ENCODE results near the gene SPSB2. TPM values are rescaled to one million over a fixed set of nuclear protein-coding genes. Genes with fewer than 3 reads are reported as not detected.
"Not testable (repeated sequence)": the region's sequence is repeated elsewhere in the genome, so short reads cannot be mapped to it uniquely, and the experiment has no call there.

Gene SPSB2
- total and polyA plus RNA-seq, 3 donors from 2014 or later, result 11.6 to 22.0 (median 21.3) TPM

DNA sequence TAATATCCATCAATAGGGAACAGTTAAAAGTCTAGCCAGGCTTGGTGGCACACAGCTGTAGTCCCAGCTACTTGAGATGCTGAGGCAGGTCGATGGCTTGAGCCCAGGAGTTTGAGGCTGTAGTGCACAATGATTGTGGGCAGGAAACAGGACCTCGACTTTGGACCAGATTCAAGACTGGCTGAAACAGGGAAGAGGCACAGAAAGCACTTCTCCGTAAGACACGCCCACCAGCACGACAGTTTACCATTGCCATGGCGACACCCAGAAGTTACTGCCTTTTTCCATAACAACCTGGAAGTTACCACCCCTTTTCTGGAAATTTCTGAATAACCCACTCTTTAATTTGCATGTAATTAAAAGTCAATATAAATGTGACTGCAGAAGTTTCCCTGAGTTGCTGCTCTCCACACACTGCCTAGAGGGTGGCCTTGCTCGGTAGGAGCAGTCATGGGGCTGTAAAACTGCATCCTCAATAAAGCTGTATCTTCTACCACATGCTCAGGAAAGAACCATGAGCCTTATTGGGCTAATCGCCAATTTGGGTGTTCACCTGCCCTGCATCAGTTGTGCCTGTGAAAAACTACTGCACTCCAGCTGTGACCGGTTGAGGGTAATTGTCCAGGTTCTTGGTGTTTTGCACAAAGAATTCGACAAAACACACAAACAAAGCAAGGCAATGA, 26.9 kb upstream of the SPSB2 start:
- no peak for TF ChIP-seq POLR2A (IDR thresholded peaks at IDR 0.05)
- TF ChIP-seq, protein P1, sequence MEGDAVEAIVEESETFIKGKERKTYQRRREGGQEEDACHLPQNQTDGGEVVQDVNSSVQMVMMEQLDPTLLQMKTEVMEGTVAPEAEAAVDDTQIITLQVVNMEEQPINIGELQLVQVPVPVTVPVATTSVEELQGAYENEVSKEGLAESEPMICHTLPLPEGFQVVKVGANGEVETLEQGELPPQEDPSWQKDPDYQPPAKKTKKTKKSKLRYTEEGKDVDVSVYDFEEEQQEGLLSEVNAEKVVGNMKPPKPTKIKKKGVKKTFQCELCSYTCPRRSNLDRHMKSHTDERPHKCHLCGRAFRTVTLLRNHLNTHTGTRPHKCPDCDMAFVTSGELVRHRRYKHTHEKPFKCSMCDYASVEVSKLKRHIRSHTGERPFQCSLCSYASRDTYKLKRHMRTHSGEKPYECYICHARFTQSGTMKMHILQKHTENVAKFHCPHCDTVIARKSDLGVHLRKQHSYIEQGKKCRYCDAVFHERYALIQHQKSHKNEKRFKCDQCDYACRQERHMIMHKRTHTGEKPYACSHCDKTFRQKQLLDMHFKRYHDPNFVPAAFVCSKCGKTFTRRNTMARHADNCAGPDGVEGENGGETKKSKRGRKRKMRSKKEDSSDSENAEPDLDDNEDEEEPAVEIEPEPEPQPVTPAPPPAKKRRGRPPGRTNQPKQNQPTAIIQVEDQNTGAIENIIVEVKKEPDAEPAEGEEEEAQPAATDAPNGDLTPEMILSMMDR (IDR thresholded peaks at IDR 0.05), result no peak
- Histone ChIP-seq H3K27ac (no peak overlapping the region), H3K4me1 (peaks cover 8% of the 10 kb centered on the region), H3K9me3 (no peaks in the 10 kb centered on the region), H3K27me3 (no peaks in the 10 kb centered on the region), H3K4me3 (no peak overlapping the region), H3K36me3 (ENCODE audit: low read depth, missing control alignments) (no peaks in the 10 kb centered on the region)
- DNase-seq, result peak; percentile 56
- intact Hi-C loops (cut with DNase I; ENCODE audit: low total_unique reads), result no loop called here
- WGBS, 2 donors, result 35 to 40% methylated on average over 10 of the region's 10 CpGs

DNA sequence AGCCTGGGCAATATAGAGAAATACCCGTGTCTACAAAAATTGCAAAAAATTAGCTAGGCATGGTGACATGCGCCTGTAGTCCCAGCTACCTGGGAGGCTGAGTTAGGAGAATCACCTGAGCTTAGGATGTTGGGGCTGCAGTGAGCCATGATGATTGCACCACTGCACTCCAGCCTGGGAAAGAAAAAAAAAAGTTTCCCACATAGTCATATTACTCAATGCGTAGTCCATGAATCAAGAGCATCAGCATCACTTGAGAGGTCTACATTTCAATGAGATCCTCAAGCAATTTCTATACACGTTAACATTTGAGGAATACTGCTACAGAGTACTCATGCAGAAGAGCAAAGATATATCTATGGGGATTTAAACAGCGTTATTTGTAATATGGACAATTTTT, 26.3 kb upstream of the SPSB2 start:
- intact Hi-C loops (cut with DNase I; ENCODE audit: low total_unique reads), result no loop called here
- Histone ChIP-seq H3K27me3 (no peaks in the 10 kb centered on the region), H3K27ac (no peak overlapping the region), H3K4me1 (peaks cover 6% of the 10 kb centered on the region), H3K9me3 (no peaks in the 10 kb centered on the region), H3K4me3 (no peak overlapping the region), H3K36me3 (ENCODE audit: low read depth, missing control alignments) (no peaks in the 10 kb centered on the region)
- WGBS, 2 donors, result 71 to 77% methylated on average over 5 of the region's 5 CpGs
- no peak for DNase-seq
- TF ChIP-seq POLR2A (IDR thresholded peaks at IDR 0.05), result no peak
- TF ChIP-seq, protein P1 (IDR thresholded peaks at IDR 0.05), result no peak

DNA sequence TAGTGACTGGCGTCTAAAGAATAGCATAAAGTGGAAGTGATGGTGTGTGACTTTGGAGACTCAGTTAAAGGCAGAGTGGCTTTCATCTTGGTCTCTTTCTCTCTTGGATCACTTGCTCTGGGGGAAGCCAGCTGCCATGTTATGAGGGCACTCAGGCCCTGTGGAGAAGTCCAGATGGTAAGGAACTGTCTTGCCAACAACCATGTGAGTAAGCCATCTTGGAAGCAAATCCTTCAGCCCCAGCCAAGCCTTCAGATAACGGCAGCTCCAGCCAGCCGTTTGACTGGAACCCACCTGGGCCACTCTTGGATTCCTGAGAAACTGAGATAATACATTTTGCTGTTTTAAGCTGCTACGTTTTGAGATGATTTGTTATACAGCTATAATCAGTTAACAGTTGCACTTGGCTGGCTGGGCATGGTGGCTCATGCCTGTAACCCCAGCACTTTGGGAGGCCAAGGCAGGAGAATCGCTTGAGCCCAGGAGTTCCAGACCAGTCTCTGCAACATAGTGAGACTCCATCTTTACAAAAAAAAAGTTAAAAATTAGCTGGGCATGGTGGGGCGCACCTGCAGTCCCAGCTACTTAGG, 23.8 kb upstream of the SPSB2 start:
- Histone ChIP-seq H3K4me3 (no peak overlapping the region), H3K27ac (no peak overlapping the region), H3K36me3 (ENCODE audit: low read depth, missing control alignments) (no peaks in the 10 kb centered on the region), H3K9me3 (no peaks in the 10 kb centered on the region), H3K27me3 (no peaks in the 10 kb centered on the region), H3K4me1 (no peaks in the 10 kb centered on the region)
- intact Hi-C loops (cut with DNase I; ENCODE audit: low total_unique reads), result no loop called here
- no peak for DNase-seq
- TF ChIP-seq, protein P1 (IDR thresholded peaks at IDR 0.05), result no peak
- 74 to 85% methylated on average over 5 to 6 of the region's 6 CpGs for WGBS, 2 donors

DNA sequence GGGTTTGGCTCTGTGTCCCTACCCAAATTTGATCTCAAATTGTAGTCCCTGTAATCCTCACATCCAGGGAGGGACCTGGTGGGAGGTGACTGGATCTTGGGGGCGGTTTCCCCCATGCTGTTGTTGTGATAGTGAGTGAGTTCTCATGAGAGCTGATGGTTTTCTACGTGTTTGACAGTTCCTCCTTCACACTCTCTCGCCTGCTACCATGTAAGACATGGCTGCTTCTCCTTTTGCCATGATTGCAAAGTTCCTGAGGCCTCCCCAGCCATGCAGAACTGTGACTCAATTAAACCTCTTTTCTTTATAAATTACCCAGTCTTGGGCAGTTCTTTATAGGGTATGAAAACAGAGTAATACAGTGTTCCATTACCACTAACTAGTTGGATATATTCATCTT, 21.2 kb upstream of the SPSB2 start:
- WGBS, 2 donors, result 85 to 91% methylated on average over 3 of the region's 3 CpGs
- TF ChIP-seq, protein P1 (IDR thresholded peaks at IDR 0.05), result no peak
- TF ChIP-seq POLR2A (IDR thresholded peaks at IDR 0.05), result no peak
- H3K36me3 ChIP-seq (ENCODE audit: low read depth, missing control alignments), result no peaks in the 10 kb centered on the region
- H3K27ac ChIP-seq, result no peak overlapping the region
- no peaks in the 10 kb centered on the region for H3K4me1 ChIP-seq
- no peak for DNase-seq
- no peak overlapping the region for H3K4me3 ChIP-seq
- intact Hi-C loops (cut with DNase I; ENCODE audit: low total_unique reads), result no loop called here
- no peaks in the 10 kb centered on the region for H3K27me3 ChIP-seq
- no peaks in the 10 kb centered on the region for H3K9me3 ChIP-seq

DNA sequence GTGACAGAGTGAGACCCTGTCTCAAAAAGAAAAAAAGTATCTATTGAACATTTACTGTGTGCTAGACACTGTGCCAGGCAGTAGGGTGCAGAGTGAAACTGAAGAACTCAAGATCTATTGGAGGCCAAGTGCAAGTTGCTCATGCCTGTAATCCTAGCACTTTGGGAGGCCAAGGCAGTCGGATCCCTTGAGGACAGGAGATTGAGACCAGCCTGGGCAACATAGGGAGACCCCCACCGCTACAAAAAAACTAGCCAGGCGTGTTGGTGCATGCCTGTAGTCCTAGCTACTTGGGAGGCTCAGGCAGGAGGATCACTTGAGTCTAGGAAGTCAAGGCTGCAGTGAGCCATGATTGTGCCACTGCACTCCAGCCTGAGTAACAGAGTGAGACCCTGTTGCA, 19.6 kb upstream of the SPSB2 start:
- H3K27ac ChIP-seq; intact Hi-C loops (cut with DNase I; ENCODE audit: low total_unique reads); H3K4me3 ChIP-seq; H3K36me3 ChIP-seq (ENCODE audit: low read depth, missing control alignments); DNase-seq; H3K27me3 ChIP-seq; H3K9me3 ChIP-seq; H3K4me1 ChIP-seq: not testable (repeated sequence)
- WGBS, 2 donors, result 65 to 83% methylated on average over 2 to 3 of the region's 3 CpGs
